Right atrium auricular region (tissue), 2 donors: ENCODE results near the gene FRMD1. TPM values are rescaled to one million over a fixed set of nuclear protein-coding genes. Genes with fewer than 3 reads are reported as not detected.

ENCODE experiments used
- DNase-seq: peaks from one replicate; pipeline ENCODE4 v3.0.0-alpha.2; 2019; ENCODE audit warnings: low spot score
- H3K27ac ChIP-seq, 2 donors: fragments of 200-600 bp; sonication (generic); 1 replicate in 1 of 2; 2 replicates in 1 of 2; pipeline ENCODE4 v1.5.1; 2016 to 2019
- H3K27me3 ChIP-seq, 2 donors: fragments of 200-600 bp; sonication (generic); one replicate each; pipeline versions ENCODE4 v1.5.1 to v1.6.0; 2017 to 2019
- H3K36me3 ChIP-seq: fragments of 200-600 bp; sonication (generic); one replicate; pipeline ENCODE4 v1.5.1; 2016
- H3K4me1 ChIP-seq, 2 donors: fragments of 200-600 bp; sonication (generic); one replicate each; pipeline versions ENCODE4 v1.5.1 to v1.6.0; 2017 to 2019
- H3K4me3 ChIP-seq, 2 donors: fragments of 200-600 bp; sonication (generic); 1 replicate in 1 of 2; 2 replicates in 1 of 2; pipeline ENCODE4 v1.5.1; 2017 to 2019; ENCODE audit warnings: mild to moderate bottlenecking in 1 of 2, moderate library complexity in 1 of 2
- H3K9me3 ChIP-seq, 2 donors: fragments of 200-600 bp; sonication (generic); one replicate each; pipeline ENCODE4 v1.5.1; 2019
- CTCF ChIP-seq, 2 donors: fragments of 200-600 bp; sonication (generic); IDR thresholded peaks; one replicate each; pipeline ENCODE4 v1.5.1; 2019; ENCODE audit warnings: antibody characterized with exemption in 2 of 2
- total RNA-seq, 2 donors: library from RNA; depleted of rRNA; stranded (reverse); fragments of >200 nt; gene quantifications; one replicate each; pipeline ENCODE4 v1.1.0, GENCODE V29; 2016

FRMD1 gene
- total RNA-seq, 2 donors from 2014 or later, result 0.08 TPM; not detected in 1

- no peak for DNase-seq
- Histone ChIP-seq H3K4me1 (no peaks in the 10 kb centered on the region), H3K4me3 (no peak overlapping the region), H3K9me3 (no peaks in the 10 kb centered on the region), H3K36me3 (no peaks in the 10 kb centered on the region), H3K27ac (no peak overlapping the region), H3K27me3 (no peaks in the 10 kb centered on the region)
- TF ChIP-seq CTCF (IDR thresholded peaks at IDR 0.05), result no peak
Measured at GRCh38 chr6:168116438-168116974, 37.5 kb upstream of the FRMD1 start.

GRCh38 chr6:168115748-168116437, 36.9 kb upstream of the FRMD1 start:
- no peaks in the 10 kb centered on the region for H3K27me3 ChIP-seq
- H3K27ac ChIP-seq, result no peak overlapping the region
- no peak for TF ChIP-seq CTCF (IDR thresholded peaks at IDR 0.05)
- no peak for DNase-seq
- no peaks in the 10 kb centered on the region for H3K4me1 ChIP-seq
- H3K4me3 ChIP-seq, result no peak overlapping the region
- H3K36me3 ChIP-seq, result no peaks in the 10 kb centered on the region
- no peaks in the 10 kb centered on the region for H3K9me3 ChIP-seq

GRCh38 chr6:168113226-168113625, 34.2 kb upstream of the FRMD1 start:
- TF ChIP-seq CTCF (IDR thresholded peaks at IDR 0.05), result no peak
- H3K36me3 ChIP-seq, result no peaks in the 10 kb centered on the region
- H3K4me1 ChIP-seq, result no peaks in the 10 kb centered on the region
- no peaks in the 10 kb centered on the region for H3K27me3 ChIP-seq
- no peak overlapping the region for H3K27ac ChIP-seq
- no peak for DNase-seq
- no peaks in the 10 kb centered on the region for H3K9me3 ChIP-seq
- H3K4me3 ChIP-seq, result no peak overlapping the region

GRCh38 chr6:168111911-168112310, 32.9 kb upstream of the FRMD1 start:
- Histone ChIP-seq H3K36me3 (no peaks in the 10 kb centered on the region), H3K27ac (no peak overlapping the region), H3K9me3 (no peaks in the 10 kb centered on the region), H3K27me3 (no peaks in the 10 kb centered on the region), H3K4me3 (no peak overlapping the region), H3K4me1 (peaks cover 0 to 7% of the 10 kb centered on the region in 2 donors)
- TF ChIP-seq CTCF (IDR thresholded peaks at IDR 0.05), result no peak
- no peak for DNase-seq

- Histone ChIP-seq H3K27me3 (no peaks in the 10 kb centered on the region), H3K9me3 (no peaks in the 10 kb centered on the region), H3K4me3 (no peak overlapping the region), H3K27ac (no peak overlapping the region), H3K4me1 (peaks cover 0 to 7% of the 10 kb centered on the region in 2 donors), H3K36me3 (no peaks in the 10 kb centered on the region)
- DNase-seq, result no peak
- TF ChIP-seq CTCF (IDR thresholded peaks at IDR 0.05), result no peak
Measured at GRCh38 chr6:168110437-168110836, 31.4 kb upstream of the FRMD1 start.

- Histone ChIP-seq H3K9me3 (no peaks in the 10 kb centered on the region), H3K4me3 (no peak overlapping the region), H3K27ac (no peak overlapping the region), H3K27me3 (no peaks in the 10 kb centered on the region), H3K36me3 (no peaks in the 10 kb centered on the region), H3K4me1 (peaks cover 0 to 7% of the 10 kb centered on the region in 2 donors)
- DNase-seq, result no peak
- TF ChIP-seq CTCF (IDR thresholded peaks at IDR 0.05), result no peak
Measured at GRCh38 chr6:168109171-168109570, 30.2 kb upstream of the FRMD1 start.
